Osteoblast (primary cell): ENCODE results near the gene MYCBPAP. TPM values are rescaled to one million over a fixed set of nuclear protein-coding genes. Genes with fewer than 3 reads are reported as not detected.

Experiments
- DNase-seq: peaks from one replicate; pipeline ENCODE4 v3.0.0; 2011; ENCODE audit warnings: low spot score, mixed read lengths; ENCODE audit not compliant: insufficient read length; ENCODE audit errors: missing footprints
- H2AFZ ChIP-seq: 2 replicates; pipeline ENCODE4 v1.6.0; 2011; ENCODE audit warnings: mild to moderate bottlenecking, low read length
- H3K27ac ChIP-seq: 2 replicates; pipeline ENCODE4 v1.5.1; 2011; ENCODE audit warnings: mild to moderate bottlenecking, low read depth, low read length, moderate library complexity
- H3K27me3 ChIP-seq: 2 replicates; pipeline ENCODE4 v1.6.0; 2012; ENCODE audit warnings: mild to moderate bottlenecking, control low read depth, inconsistent platforms, low read length, moderate library complexity; ENCODE audit not compliant: insufficient read depth
- H3K36me3 ChIP-seq: 2 replicates; pipeline ENCODE4 v1.5.1; 2011; ENCODE audit warnings: mild to moderate bottlenecking, low read length, control low read depth, moderate library complexity; ENCODE audit not compliant: insufficient read depth
- H3K4me1 ChIP-seq: 2 replicates; pipeline ENCODE4 v1.5.1; 2011; ENCODE audit warnings: mild to moderate bottlenecking, low read length, control low read depth, moderate library complexity; ENCODE audit not compliant: insufficient read depth
- H3K4me2 ChIP-seq: 2 replicates; pipeline ENCODE4 v1.6.0; 2011; ENCODE audit warnings: mild to moderate bottlenecking, low read length; ENCODE audit not compliant: insufficient read depth
- H3K4me3 ChIP-seq: fragments of 200-600 bp; sonication (generic); 3 replicates; pipeline ENCODE4 v1.5.1; 2012; ENCODE audit warnings: mild to moderate bottlenecking, low read length, inconsistent platforms; ENCODE audit not compliant: insufficient read depth
- H3K79me2 ChIP-seq: 2 replicates; pipeline ENCODE4 v1.6.0; 2012; ENCODE audit warnings: mild to moderate bottlenecking, low read length, control low read depth, inconsistent platforms; ENCODE audit not compliant: insufficient read depth
- H3K9me3 ChIP-seq: 2 replicates; pipeline ENCODE4 v1.5.1; 2011; ENCODE audit warnings: low read depth, low read length, control low read depth
- H4K20me1 ChIP-seq: 2 replicates; pipeline ENCODE4 v1.6.0; 2012; ENCODE audit warnings: mild to moderate bottlenecking, low read length, control low read depth; ENCODE audit not compliant: insufficient read depth
- CTCF ChIP-seq: IDR thresholded peaks from 2 replicates; pipeline ENCODE4 v1.5.1; 2011; ENCODE audit warnings: mild to moderate bottlenecking, low read depth, low read length, moderate library complexity; ENCODE audit errors: extremely low read depth
- total RNA-seq: library from RNA; depleted of rRNA; stranded (reverse); fragments of >200 nt; gene quantifications from 2 replicates; pipeline ENCODE4 v1.2.3, GENCODE V29; 2012

Gene MYCBPAP
- total RNA-seq, 1 donor: 0.36 TPM

- H4K20me1 ChIP-seq: no peaks in the 10 kb centered on the region
- H2AFZ ChIP-seq: no peak within 1 kb of the TSS
- no peak within 1 kb of the TSS for H3K27ac ChIP-seq
- peaks cover 9% of the 10 kb centered on the region for H3K4me1 ChIP-seq
- H3K4me2 ChIP-seq: peak within 1 kb of the TSS; percentile 56
- H3K27me3 ChIP-seq: peaks cover 40% of the 10 kb centered on the region
- TF ChIP-seq CTCF: no peak
- no peaks in the 10 kb centered on the region for H3K9me3 ChIP-seq
- H3K79me2 ChIP-seq: no peaks in the 10 kb centered on the region
- DNase-seq: peak; percentile 94
- no peaks in the 10 kb centered on the region for H3K36me3 ChIP-seq
- peak within 1 kb of the TSS; percentile 12 for H3K4me3 ChIP-seq
Observed at GRCh38 chr17:50532452-50533024, 24.3 kb downstream of the MYCBPAP start, which contains the start of gene EPN3. EPN3 (plus strand) TSS chr17:50532735; CDS start chr17:50536557, 3,822 bp downstream.

GRCh38 chr17:50533185-50533584, 24.9 kb downstream of the MYCBPAP start:
- Histone ChIP-seq H3K4me1 (peaks cover 9% of the 10 kb centered on the region), H3K27ac (no peak overlapping the region), H3K79me2 (no peaks in the 10 kb centered on the region), H3K4me2 (peak overlapping the region; percentile 56), H2AFZ (no peak overlapping the region), H4K20me1 (no peaks in the 10 kb centered on the region), H3K27me3 (peaks cover 40% of the 10 kb centered on the region), H3K9me3 (no peaks in the 10 kb centered on the region), H3K4me3 (no peak overlapping the region), H3K36me3 (no peaks in the 10 kb centered on the region)
- DNase-seq: peak; percentile 77
- no peak for TF ChIP-seq CTCF

- Histone ChIP-seq H4K20me1 (no peaks in the 10 kb centered on the region), H3K4me3 (peak overlapping the region; percentile 12), H3K4me1 (peaks cover 9% of the 10 kb centered on the region), H3K36me3 (no peaks in the 10 kb centered on the region), H3K4me2 (peak overlapping the region; percentile 56), H3K9me3 (no peaks in the 10 kb centered on the region), H2AFZ (no peak overlapping the region), H3K27me3 (peaks cover 40% of the 10 kb centered on the region), H3K79me2 (no peaks in the 10 kb centered on the region), H3K27ac (no peak overlapping the region)
- TF ChIP-seq CTCF: no peak
- DNase-seq: peak; percentile 92
Observed at GRCh38 chr17:50533720-50534148, 25.5 kb downstream of the MYCBPAP start.

- Histone ChIP-seq H3K27me3 (peaks cover 35% of the 10 kb centered on the region), H3K4me2 (peak overlapping the region; percentile 56)
Observed at GRCh38 chr17:50534222-50534978, 26.2 kb downstream of the MYCBPAP start.

More at GRCh38 chr17:50534222-50534978, 26.2 kb downstream of the MYCBPAP start:
- Histone ChIP-seq H3K4me3 (peak overlapping the region; percentile 12), H4K20me1 (no peaks in the 10 kb centered on the region), H3K9me3 (no peaks in the 10 kb centered on the region), H3K36me3 (no peaks in the 10 kb centered on the region), H3K4me1 (peaks cover 9% of the 10 kb centered on the region), H3K27ac (no peak overlapping the region), H2AFZ (no peak overlapping the region), H3K79me2 (no peaks in the 10 kb centered on the region)
- DNase-seq: peak; percentile 87
- no peak for TF ChIP-seq CTCF
